ENCODE data around the gene TREH.
A peak's percentile ranks its signal among the peaks of the same experiment; 100 is the strongest.
"Not testable (repeated sequence)": the region's sequence is repeated elsewhere in the genome, so short reads cannot be mapped to it uniquely, and the experiment has no call there.

TREH gene

DNA sequence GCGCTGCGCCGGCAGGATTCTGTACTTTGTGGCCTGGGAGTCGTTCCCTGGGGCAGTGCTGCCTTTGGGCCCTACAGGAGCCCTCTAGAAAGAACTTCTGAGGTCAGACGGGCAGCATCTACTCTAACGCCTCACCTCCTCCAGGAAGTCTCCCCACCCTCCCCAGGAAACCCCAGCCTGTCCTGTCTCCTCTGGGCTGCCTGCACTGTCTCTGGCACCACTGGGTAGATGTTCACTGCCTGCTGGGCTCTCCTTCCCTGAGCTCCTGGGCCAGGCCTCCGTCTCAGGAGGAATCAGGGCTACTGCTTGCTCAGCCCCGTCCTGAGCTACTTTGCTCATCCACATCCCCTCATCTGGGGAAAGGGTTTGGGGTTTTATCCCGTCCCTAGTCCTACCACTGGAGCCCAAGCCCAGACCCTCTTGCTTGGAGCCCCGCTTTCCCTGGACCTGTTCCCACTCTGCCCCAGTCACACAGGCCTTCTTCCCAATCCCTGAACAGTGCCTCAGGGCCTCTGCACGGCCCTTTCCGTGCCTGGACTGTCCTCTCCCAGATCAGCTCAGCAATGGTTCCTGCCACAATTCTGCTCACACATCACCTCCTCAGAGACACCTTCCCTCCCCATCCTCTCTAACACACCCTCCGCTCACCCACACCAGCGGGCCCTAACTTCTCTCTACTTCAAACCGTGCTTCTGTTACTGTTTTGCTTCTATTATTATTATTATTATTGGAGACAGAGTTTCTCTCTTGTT, 11.3 kb upstream of the TREH start:
- no peak for DNase-seq (ENCODE audit: low read depth in 2 of 2)
- TF ChIP-seq, protein P1, sequence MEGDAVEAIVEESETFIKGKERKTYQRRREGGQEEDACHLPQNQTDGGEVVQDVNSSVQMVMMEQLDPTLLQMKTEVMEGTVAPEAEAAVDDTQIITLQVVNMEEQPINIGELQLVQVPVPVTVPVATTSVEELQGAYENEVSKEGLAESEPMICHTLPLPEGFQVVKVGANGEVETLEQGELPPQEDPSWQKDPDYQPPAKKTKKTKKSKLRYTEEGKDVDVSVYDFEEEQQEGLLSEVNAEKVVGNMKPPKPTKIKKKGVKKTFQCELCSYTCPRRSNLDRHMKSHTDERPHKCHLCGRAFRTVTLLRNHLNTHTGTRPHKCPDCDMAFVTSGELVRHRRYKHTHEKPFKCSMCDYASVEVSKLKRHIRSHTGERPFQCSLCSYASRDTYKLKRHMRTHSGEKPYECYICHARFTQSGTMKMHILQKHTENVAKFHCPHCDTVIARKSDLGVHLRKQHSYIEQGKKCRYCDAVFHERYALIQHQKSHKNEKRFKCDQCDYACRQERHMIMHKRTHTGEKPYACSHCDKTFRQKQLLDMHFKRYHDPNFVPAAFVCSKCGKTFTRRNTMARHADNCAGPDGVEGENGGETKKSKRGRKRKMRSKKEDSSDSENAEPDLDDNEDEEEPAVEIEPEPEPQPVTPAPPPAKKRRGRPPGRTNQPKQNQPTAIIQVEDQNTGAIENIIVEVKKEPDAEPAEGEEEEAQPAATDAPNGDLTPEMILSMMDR (IDR thresholded peaks at IDR 0.05; ENCODE audit: low read depth, low read length), result no peak
- H3K4me3 ChIP-seq (replicated peaks in 1 of 2; ENCODE audit: low read depth in 2 of 2, low read length in 2 of 2), result peak overlapping the region in 1 of 2 donors; percentile 37

DNA sequence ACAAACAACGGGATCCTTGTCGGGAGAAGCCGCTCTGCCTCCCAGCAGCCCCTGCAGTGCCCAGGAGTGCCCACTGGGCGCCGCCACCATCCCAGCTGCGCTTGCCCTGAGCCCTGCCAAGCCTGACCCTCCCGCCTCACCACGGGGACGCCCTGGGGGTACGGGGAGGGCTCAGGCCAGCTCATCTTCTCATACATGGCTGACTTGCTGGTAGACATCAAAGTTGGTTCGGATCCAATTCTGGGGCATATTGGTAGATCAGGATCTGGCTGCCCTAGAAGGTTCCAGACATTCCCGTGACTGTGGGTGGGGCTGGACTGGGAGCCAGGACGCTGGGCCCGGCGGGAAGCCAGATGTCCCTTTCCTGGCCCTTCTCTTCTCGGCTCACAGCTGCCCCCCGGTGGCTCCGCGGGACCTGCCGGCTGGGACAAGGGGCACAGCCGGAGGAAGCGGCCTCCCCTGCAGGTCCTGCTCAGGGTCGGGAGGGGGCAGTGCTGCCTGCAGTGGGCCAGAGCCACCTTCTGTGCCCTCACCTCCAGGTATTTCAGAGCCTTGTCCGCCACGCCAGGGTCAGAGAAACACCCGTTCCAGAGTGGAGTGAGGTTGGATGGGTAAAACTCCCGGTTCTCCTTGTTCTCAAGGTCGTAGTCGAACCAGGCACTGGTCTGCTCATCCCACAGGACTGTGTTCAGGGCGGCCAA, 10.6 kb upstream of the TREH start:
- DNase-seq (ENCODE audit: low read depth in 2 of 2), result peak; percentile 93 to 95
- TF ChIP-seq, protein P1 (IDR thresholded peaks at IDR 0.05; ENCODE audit: low read depth, low read length), result peak; percentile 92
- H3K4me3 ChIP-seq (replicated peaks in 1 of 2; ENCODE audit: low read depth in 2 of 2, low read length in 2 of 2), result peak overlapping the region; percentile 34 to 37

DNA sequence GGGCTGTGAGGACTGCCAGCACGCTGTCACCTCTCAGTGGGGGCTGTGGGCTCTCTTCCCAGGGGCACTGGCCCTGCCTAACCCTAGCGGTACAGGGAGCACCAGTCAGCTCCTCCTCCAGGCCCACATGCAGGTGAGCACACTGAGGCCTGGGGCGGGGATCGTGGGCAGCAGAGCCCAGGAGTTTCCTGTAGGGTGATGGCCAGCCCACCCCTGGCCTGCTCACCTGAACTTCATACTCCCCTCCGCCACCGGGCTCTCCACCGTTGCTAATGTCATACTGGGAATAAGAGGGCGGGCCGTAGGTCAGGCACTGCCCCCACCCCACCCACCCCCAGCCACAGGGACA, 10.0 kb upstream of the TREH start:
- TF ChIP-seq, protein P1 (IDR thresholded peaks at IDR 0.05; ENCODE audit: low read depth, low read length), result no peak
- DNase-seq (ENCODE audit: low read depth in 2 of 2), result no peak
- peak overlapping the region in 1 of 2 donors; percentile 12 for H3K4me3 ChIP-seq (replicated peaks in 1 of 2; ENCODE audit: low read depth in 2 of 2, low read length in 2 of 2)

DNA sequence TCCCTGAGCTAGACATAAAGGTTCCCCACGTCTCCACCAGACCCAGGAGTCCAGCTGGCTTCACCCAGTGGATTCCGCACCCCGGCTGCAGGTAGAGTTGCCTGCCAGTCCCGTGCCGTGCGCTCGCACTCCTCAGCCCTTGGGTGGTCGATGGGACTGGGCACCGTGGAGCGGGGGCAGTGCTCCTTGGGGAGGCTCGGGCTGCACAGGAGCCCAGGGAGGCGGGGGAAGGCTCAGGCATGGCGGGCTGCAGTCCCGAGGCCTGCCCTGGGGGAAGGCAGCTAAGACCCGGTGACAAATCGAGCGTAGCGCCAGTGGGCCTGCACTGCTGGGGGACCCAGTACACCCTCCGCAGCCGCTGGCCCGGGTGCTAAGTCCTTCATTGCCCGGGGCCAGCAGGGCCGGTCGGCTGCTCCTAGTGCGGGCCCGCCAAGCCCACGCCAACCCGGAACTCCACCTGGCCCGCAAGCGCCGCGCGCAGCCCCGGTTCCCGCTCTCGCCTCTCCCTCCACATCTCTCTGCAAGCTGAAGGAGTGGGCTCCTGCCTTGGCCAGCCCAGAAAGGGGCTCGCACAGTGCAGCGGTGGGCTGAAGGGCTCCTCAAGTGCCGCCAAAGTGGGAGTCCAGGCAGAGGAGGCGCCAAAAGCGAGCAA, 9.5 kb upstream of the TREH start:
- DNase-seq (ENCODE audit: low read depth in 2 of 2), result no peak
- TF ChIP-seq, protein P1 (IDR thresholded peaks at IDR 0.05; ENCODE audit: low read depth, low read length), result no peak
- H3K4me3 ChIP-seq (replicated peaks in 1 of 2; ENCODE audit: low read depth in 2 of 2, low read length in 2 of 2), result peak overlapping the region in 1 of 2 donors; percentile 12

DNA sequence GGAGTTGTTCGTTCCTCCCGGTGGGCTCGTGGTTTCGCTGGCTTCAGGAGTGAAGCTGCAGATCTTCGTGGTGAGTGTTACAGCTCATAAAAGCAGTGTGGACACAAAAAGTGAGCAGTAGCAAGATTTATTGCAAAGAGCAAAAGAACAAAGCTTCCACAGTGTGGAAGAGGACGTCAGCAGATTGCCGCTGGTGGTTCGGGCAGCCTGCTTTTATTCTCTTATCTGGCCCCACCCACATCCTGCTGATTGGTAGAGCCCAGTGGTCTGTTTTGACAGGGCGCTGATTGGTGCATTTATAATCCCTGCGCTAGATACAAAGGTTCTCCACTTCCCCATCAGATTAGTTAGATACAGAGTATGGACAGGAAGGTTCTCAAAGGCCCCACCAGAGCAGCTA, 8.9 kb upstream of the TREH start:
- not testable (repeated sequence) for DNase-seq (ENCODE audit: low read depth in 2 of 2); H3K4me3 ChIP-seq (replicated peaks in 1 of 2; ENCODE audit: low read depth in 2 of 2, low read length in 2 of 2)

DNA sequence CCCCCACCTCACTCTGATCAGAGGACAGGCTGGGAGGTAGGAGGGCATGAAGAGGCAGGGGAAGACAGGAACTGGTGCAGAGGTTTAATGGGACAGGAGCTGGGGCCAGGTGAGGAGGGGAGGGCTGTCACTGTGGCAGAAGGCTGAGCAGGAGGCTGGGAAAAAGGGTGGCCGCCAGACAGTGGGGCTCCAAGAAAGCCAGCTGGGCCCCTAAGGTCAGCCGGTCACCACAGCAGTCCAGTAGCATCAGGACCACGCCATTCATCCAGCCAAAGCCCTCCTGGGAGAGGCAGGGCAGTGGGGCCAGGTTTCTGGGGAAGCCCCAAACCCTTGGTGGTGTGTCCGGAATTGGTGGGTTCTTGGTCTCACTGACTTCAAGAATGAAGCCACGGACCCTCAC, 8.5 kb upstream of the TREH start:
- TF ChIP-seq, protein P1 (IDR thresholded peaks at IDR 0.05; ENCODE audit: low read depth, low read length), result no peak
- H3K4me3 ChIP-seq (replicated peaks in 1 of 2; ENCODE audit: low read depth in 2 of 2, low read length in 2 of 2), result no peak overlapping the region
- DNase-seq (ENCODE audit: low read depth in 2 of 2), result no peak

DNA sequence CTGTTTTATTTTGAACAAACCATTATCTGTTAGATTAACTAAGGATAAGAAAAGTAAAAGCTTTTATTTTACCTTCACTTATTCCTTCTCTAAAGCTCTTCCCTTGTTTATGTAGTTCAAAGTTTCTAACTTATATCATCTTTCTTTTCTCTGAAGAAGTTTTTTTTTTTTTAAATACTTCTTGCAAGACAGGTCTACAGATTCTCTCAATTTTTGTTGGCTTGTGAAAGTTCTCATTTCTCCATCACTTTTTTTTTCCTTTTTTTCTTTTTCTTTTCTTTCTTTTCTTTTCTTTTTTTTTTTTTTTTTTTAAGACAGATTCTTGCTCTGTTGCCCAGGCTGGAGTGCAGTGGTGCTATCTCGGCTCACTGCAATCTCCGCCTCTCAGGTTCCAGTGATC, 4.7 kb upstream of the TREH start:
- DNase-seq (ENCODE audit: low read depth in 2 of 2), result no peak
- H3K4me3 ChIP-seq (replicated peaks in 1 of 2; ENCODE audit: low read depth in 2 of 2, low read length in 2 of 2), result no peak overlapping the region
- TF ChIP-seq, protein P1 (IDR thresholded peaks at IDR 0.05; ENCODE audit: low read depth, low read length), result no peak

DNA sequence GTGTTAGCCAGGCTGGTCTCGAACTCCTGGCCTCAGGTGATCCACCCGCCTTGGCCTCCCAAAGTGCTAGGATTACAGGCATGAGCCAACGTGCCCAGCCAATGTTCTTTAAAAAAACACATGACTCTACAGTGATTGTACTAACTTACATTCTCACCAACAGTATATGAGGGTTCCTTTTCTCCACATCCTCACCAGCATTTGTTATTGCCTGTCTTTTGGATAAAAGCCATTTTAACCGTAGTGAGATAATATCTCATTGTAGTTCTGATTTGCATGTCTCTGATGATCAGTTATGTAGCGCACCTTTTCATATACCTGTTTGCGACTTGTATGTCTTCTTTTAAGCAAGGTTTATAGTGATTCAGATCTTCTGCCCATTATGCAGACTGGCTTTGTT, 3.5 kb upstream of the TREH start:
- not testable (repeated sequence) for H3K4me3 ChIP-seq (replicated peaks in 1 of 2; ENCODE audit: low read depth in 2 of 2, low read length in 2 of 2); DNase-seq (ENCODE audit: low read depth in 2 of 2)

All from cardiac fibroblast (primary cell).